Hematopoietic multipotent progenitor cell treated with erythropoietin and hydrocortisone succinate and interleukin-3 and kit ligand, for 8 days (in vitro differentiated cells): ENCODE measurements around the gene TREM2.
A peak's percentile ranks its signal among the peaks of the same experiment; 100 is the strongest.

Experiments used
- DNase-seq: peaks from one replicate; pipeline ENCODE4 v3.0.0-alpha.2; 2015

Gene TREM2

GRCh38 chr6:41162687-41163418 is at the start of gene TREM2:
TREM2 (minus strand) TSS chr6:41163116; CDS start chr6:41163082, 34 bp downstream.
- no peak for DNase-seq

- DNase-seq, result no peak
Measured at GRCh38 chr6:41209547-41210320, 46.8 kb upstream of the TREM2 start.

GRCh38 chr6:41208439-41209106 is 45.7 kb upstream of the TREM2 start:
- DNase-seq, result no peak

- DNase-seq, result no peak
Measured at GRCh38 chr6:41204156-41204555, 41.2 kb upstream of the TREM2 start.

GRCh38 chr6:41201764-41202173 is 38.9 kb upstream of the TREM2 start:
- peak; percentile 80 for DNase-seq

GRCh38 chr6:41200901-41201763 is 38.2 kb upstream of the TREM2 start, which contains the start of gene TREML2:
TREML2 (minus strand) TSS chr6:41201149; CDS start chr6:41201008, 141 bp downstream.
- peak; percentile 80 for DNase-seq

GRCh38 chr6:41200296-41200900 is 37.5 kb upstream of the TREM2 start:
- peak; percentile 91 for DNase-seq

GRCh38 chr6:41199552-41200246 is 36.8 kb upstream of the TREM2 start:
- peak; percentile 74 for DNase-seq

GRCh38 chr6:41197234-41197633 is 34.3 kb upstream of the TREM2 start:
- DNase-seq, result no peak

GRCh38 chr6:41194386-41194785 is 31.5 kb upstream of the TREM2 start:
- DNase-seq, result no peak

GRCh38 chr6:41193884-41194283 is 31.0 kb upstream of the TREM2 start:
- DNase-seq, result no peak

GRCh38 chr6:41193171-41193734 is 30.3 kb upstream of the TREM2 start:
- DNase-seq, result no peak

- DNase-seq, result peak; percentile 14
Measured at GRCh38 chr6:41191569-41191968, 28.7 kb upstream of the TREM2 start.

GRCh38 chr6:41190791-41191190 is 27.9 kb upstream of the TREM2 start:
- DNase-seq, result peak; percentile 19

GRCh38 chr6:41189967-41190366 is 27.1 kb upstream of the TREM2 start:
- DNase-seq, result peak; percentile 57

GRCh38 chr6:41189046-41189445 is 26.1 kb upstream of the TREM2 start:
- DNase-seq, result peak; percentile 25

GRCh38 chr6:41187924-41188886 is 25.3 kb upstream of the TREM2 start:
- no peak for DNase-seq

GRCh38 chr6:41186031-41186562 is 23.2 kb upstream of the TREM2 start:
- DNase-seq, result no peak

GRCh38 chr6:41184761-41185160 is 21.8 kb upstream of the TREM2 start:
- no peak for DNase-seq
